WERI-Rb-1 (cell line): ENCODE results near the gene TFDP2.

Experiments
- DNase-seq: peaks from one replicate; pipeline ENCODE4 v3.0.0-alpha.2; 2020
- H3K27ac ChIP-seq: fragments of 250-450 bp; sonication (Bioruptor Pico); 2 replicates; pipeline ENCODE4 v1.5.1; 2020; ENCODE audit warnings: mild to moderate bottlenecking, moderate library complexity
- H3K27me3 ChIP-seq: fragments of 250-450 bp; sonication (Bioruptor Pico); 2 replicates; pipeline ENCODE4 v1.5.1; 2021; ENCODE audit warnings: mild to moderate bottlenecking, low read depth, moderate library complexity; ENCODE audit not compliant: insufficient read depth, severe bottlenecking
- H3K36me3 ChIP-seq: fragments of 250-450 bp; sonication (Bioruptor Pico); 2 replicates; pipeline ENCODE4 v1.5.1; 2020; ENCODE audit warnings: mild to moderate bottlenecking, moderate library complexity
- H3K4me3 ChIP-seq: 2 replicates; pipeline ENCODE4 v1.5.1; 2011; ENCODE audit warnings: low read depth, mild to moderate bottlenecking, control low read depth, low read length
- H3K9me3 ChIP-seq: fragments of 250-450 bp; sonication (Bioruptor Pico); 2 replicates; pipeline ENCODE4 v1.5.1; 2021; ENCODE audit warnings: mild to moderate bottlenecking, moderate library complexity; ENCODE audit not compliant: severe bottlenecking
- TF ChIP-seq, protein P1 (sequence below): IDR thresholded peaks from 2 replicates; pipeline ENCODE4 v1.5.1; 2011; ENCODE audit warnings: low read depth, mild to moderate bottlenecking, control low read depth, inconsistent platforms, low read length

TFDP2 gene

DNA sequence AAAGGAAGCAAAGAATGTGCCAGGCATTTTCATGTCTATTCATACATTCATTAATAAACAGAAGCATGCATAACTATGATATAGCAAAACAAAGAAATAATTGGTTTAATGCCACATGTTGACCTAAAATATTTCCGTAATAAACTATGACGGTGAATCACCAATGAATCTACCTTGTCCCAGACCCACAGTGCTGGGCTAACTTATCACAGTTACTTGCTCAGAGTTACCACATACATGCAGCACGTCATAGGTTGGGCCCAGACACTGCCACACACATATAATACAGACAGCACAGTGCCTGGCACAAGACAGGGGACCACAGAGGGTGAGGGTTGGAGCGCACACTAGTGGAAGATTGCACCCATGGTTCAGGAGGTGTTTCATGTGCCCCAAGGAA is 186.0 kb downstream of the TFDP2 start:
- TF ChIP-seq, protein P1, sequence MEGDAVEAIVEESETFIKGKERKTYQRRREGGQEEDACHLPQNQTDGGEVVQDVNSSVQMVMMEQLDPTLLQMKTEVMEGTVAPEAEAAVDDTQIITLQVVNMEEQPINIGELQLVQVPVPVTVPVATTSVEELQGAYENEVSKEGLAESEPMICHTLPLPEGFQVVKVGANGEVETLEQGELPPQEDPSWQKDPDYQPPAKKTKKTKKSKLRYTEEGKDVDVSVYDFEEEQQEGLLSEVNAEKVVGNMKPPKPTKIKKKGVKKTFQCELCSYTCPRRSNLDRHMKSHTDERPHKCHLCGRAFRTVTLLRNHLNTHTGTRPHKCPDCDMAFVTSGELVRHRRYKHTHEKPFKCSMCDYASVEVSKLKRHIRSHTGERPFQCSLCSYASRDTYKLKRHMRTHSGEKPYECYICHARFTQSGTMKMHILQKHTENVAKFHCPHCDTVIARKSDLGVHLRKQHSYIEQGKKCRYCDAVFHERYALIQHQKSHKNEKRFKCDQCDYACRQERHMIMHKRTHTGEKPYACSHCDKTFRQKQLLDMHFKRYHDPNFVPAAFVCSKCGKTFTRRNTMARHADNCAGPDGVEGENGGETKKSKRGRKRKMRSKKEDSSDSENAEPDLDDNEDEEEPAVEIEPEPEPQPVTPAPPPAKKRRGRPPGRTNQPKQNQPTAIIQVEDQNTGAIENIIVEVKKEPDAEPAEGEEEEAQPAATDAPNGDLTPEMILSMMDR, result no peak
- no peak for DNase-seq
- no peaks in the 10 kb centered on the region for H3K9me3 ChIP-seq
- H3K4me3 ChIP-seq, result no peak overlapping the region
- no peak overlapping the region for H3K27ac ChIP-seq
- peaks cover 15% of the 10 kb centered on the region for H3K36me3 ChIP-seq
- no peaks in the 10 kb centered on the region for H3K27me3 ChIP-seq

DNA sequence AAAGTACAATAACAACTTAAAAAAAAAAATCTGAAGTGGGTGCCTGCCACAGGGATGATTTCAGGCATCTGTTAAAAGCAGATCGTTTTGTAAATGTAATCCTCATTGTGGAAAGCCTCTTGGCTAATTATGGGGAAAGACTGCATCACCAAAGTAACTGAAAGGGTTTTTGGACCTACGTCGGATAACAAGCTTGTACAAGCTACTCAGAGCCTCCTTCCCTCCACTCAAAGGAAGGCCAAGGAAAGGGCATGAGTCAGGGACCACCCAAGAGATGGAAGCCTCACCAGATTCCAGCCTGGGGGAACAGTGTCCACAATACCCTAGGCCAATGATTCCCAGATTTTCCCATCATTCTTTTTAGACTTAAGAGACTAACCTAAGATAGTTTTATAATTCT is 188.6 kb downstream of the TFDP2 start:
- H3K27ac ChIP-seq, result no peak overlapping the region
- no peak for DNase-seq
- no peak overlapping the region for H3K4me3 ChIP-seq
- H3K27me3 ChIP-seq, result no peaks in the 10 kb centered on the region
- TF ChIP-seq, protein P1, result no peak
- H3K36me3 ChIP-seq, result peaks cover 21% of the 10 kb centered on the region
- H3K9me3 ChIP-seq, result no peaks in the 10 kb centered on the region

DNA sequence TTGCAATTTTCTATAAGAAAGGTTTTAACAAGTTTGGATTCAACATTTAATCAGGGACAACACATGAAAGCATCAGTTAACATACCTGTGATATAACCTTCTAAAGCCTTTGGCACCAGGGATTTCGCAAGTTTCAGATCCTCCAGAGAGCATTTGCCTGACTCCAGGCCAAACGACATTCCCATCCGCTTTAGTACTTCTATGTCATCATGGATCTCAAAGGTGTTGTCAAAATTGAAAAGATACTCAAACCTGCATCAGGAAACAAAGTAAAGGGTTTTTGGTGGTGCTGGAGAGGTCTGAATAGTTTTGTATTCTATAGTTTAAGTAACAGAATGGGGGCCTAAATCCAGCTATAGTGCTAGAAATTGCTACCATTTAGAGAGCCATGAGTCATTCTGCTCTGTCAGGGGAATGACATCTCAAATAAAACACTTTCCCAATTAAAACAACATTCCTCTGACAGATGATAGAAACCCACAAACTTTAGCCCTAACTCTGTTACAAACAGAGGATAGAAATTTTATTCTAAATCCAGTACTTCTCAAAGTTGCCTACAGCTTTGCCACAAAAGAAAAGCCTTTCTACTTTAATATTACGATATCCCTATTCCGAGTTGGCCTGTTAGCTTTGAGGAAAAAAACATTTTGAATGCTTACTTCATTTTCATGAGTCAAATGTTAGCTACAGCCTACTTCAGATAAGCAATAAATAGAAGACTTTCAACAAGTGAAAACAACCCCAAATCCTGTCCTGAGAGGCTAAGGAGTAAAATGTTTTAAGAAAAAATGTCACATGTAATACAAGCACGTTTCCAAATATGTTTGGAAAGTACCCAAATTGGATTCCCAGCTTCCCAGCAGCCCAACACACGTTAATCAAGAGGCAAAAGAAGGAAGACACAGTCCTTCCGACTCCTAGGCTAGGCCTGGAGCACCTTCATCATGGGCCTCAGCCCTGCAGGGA is 189.5 kb downstream of the TFDP2 start:
- H3K27me3 ChIP-seq, result no peaks in the 10 kb centered on the region
- no peak for DNase-seq
- no peak overlapping the region for H3K27ac ChIP-seq
- peaks cover 21% of the 10 kb centered on the region for H3K36me3 ChIP-seq
- H3K4me3 ChIP-seq, result no peak overlapping the region
- TF ChIP-seq, protein P1, result no peak
- H3K9me3 ChIP-seq, result no peaks in the 10 kb centered on the region

DNA sequence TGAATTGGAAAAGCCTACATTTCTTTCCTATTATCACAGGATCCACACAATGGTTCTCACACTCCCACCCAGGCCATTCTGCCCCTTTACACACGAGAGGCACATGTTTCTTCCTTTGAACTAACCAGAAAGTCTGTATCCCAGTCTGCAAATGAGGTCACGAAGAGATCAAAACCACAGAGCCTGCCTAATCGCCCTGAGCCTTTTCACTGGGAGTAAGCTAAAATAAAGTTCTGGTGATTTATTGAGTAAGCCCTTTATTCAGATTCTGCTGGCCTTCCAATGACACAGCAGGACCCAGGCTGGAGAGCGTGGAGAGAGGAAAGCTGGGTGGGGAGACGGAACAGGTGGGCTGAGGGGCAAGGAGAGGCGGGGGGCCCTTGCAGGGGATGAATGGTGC is 194.2 kb downstream of the TFDP2 start:
- no peaks in the 10 kb centered on the region for H3K27me3 ChIP-seq
- H3K27ac ChIP-seq, result peak overlapping the region; percentile 53
- peak overlapping the region; percentile 19 for H3K4me3 ChIP-seq
- TF ChIP-seq, protein P1, result no peak
- no peaks in the 10 kb centered on the region for H3K9me3 ChIP-seq
- H3K36me3 ChIP-seq, result peaks cover 9% of the 10 kb centered on the region; the same call in 1 of the 2 replicates
- DNase-seq, result peak; percentile 78

DNA sequence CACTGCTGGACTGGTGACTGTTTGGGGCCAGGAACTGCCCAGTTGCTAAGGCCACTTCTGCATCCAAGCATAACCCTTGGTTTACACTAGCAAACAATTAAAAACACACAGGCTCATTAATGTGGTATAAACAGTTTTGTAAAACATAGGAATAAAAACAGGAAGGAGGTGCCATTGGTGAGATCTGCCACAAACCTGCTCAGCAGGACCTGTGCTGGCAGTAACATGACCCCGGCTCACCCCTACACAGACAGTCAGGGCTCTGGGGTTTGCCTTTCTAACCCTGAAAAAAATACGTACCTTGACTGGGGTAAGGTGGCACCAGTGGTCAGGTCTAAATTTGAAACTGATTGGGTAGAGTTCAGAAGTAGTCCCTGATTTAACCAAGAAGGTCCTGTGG is 196.7 kb downstream of the TFDP2 start:
- Histone ChIP-seq H3K36me3 (peaks cover 5% of the 10 kb centered on the region; the same call in 1 of the 2 replicates), H3K4me3 (no peak overlapping the region), H3K27me3 (no peaks in the 10 kb centered on the region), H3K9me3 (no peaks in the 10 kb centered on the region), H3K27ac (peak overlapping the region; percentile 21)
- TF ChIP-seq, protein P1, result no peak
- DNase-seq, result no peak
